Stomach smooth muscle (tissue), 2 donors: Measurements from ENCODE around the gene FGF12.

ENCODE experiments used
- H3K27ac ChIP-seq: one replicate; pipeline ENCODE4 v1.7.0; 2013; ENCODE audit warnings: mild to moderate bottlenecking, low read length, inconsistent platforms
- H3K27me3 ChIP-seq, 2 donors: one replicate each; pipeline ENCODE4 v1.7.0; 2013; ENCODE audit warnings: low read length in 2 of 2; ENCODE audit not compliant: insufficient read depth in 2 of 2, control insufficient read depth in 1 of 2
- H3K36me3 ChIP-seq, 2 donors: one replicate each; pipeline ENCODE4 v1.7.0; 2013; ENCODE audit warnings: low read length in 2 of 2; ENCODE audit not compliant: control insufficient read depth in 2 of 2, insufficient read depth in 2 of 2
- H3K4me1 ChIP-seq: one replicate; pipeline ENCODE4 v1.7.0; 2013; ENCODE audit warnings: low read length; ENCODE audit not compliant: control insufficient read depth, insufficient read depth
- H3K4me3 ChIP-seq, 2 donors: one replicate each; pipeline ENCODE4 v1.7.0; 2013; ENCODE audit warnings: low read length in 2 of 2
- H3K9ac ChIP-seq, 2 donors: one replicate each; pipeline ENCODE4 v1.7.0; 2013; ENCODE audit warnings: low read length in 2 of 2, mild to moderate bottlenecking in 1 of 2
- H3K9me3 ChIP-seq, 2 donors: one replicate each; pipeline ENCODE4 v1.7.0; 2013; ENCODE audit warnings: low read length in 2 of 2; ENCODE audit not compliant: control insufficient read depth in 2 of 2
- donor health status: healthy.
- donor health status: Pancreatic carcinoma.

FGF12 gene

GRCh38 chr3:192392986-192393385 lies 334.4 kb downstream of the FGF12 start:
- no peaks in the 10 kb centered on the region for H3K27me3 ChIP-seq
- H3K9me3 ChIP-seq = no peaks in the 10 kb centered on the region
- no peak overlapping the region for H3K27ac ChIP-seq
- no peaks in the 10 kb centered on the region for H3K36me3 ChIP-seq
- no peaks in the 10 kb centered on the region for H3K4me1 ChIP-seq
- H3K9ac ChIP-seq = no peak overlapping the region
- H3K4me3 ChIP-seq = no peak overlapping the region

DNA sequence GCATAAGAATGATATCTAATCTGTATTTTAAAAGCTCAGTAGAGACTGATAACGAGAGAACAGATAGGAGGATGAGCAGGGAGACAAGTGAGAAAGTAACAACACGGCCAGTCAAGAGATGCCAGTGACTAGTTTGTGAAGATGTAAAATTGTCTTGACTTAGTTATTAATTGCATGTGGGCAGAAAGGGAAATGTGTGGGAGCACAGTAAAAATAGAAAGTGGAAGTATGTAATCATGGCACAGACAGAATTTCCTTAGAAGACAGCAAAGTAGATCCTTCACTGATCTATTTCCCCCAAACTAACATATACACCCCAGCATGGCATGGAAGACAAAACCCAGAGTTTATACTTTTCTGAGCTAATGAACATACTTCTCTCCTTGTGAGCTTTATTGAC lies 344.5 kb downstream of the FGF12 start:
- Histone ChIP-seq H3K9ac (no peak overlapping the region), H3K4me3 (no peak overlapping the region), H3K27ac (no peak overlapping the region), H3K36me3 (no peaks in the 10 kb centered on the region), H3K27me3 (no peaks in the 10 kb centered on the region), H3K9me3 (no peaks in the 10 kb centered on the region), H3K4me1 (no peaks in the 10 kb centered on the region)

- H3K36me3 ChIP-seq = no peaks in the 10 kb centered on the region
- H3K9me3 ChIP-seq = no peaks in the 10 kb centered on the region
- no peak overlapping the region for H3K9ac ChIP-seq
- H3K4me3 ChIP-seq = no peak overlapping the region
- H3K27me3 ChIP-seq = peaks cover 0 to 3% of the 10 kb centered on the region in 2 donors
- H3K4me1 ChIP-seq = no peaks in the 10 kb centered on the region
- no peak overlapping the region for H3K27ac ChIP-seq
Measured at GRCh38 chr3:192373586-192373985, 353.8 kb downstream of the FGF12 start.

DNA sequence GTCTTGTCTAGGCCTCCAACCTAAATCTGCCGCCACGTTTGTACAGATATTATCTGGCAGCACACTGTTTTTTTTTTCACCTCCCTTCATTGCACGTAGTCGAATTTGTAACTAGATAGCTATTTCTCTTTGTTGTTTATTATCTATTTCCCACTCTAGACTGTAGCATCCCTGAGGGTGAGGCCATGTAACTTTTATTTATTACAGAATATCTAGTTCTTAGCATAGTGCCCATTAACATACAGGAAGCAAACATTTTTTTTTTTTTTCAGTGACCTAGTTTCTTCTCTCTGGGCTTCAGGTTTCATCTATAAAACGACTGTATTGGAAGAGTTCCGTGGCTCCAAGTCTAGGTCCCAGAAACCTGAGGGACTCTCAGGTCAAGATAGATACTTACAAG lies 354.3 kb downstream of the FGF12 start:
- no peaks in the 10 kb centered on the region for H3K9me3 ChIP-seq
- H3K4me1 ChIP-seq = no peaks in the 10 kb centered on the region
- H3K27ac ChIP-seq = no peak overlapping the region
- no peak overlapping the region for H3K9ac ChIP-seq
- no peak overlapping the region for H3K4me3 ChIP-seq
- H3K27me3 ChIP-seq = peaks cover 0 to 3% of the 10 kb centered on the region in 2 donors
- H3K36me3 ChIP-seq = no peaks in the 10 kb centered on the region

DNA sequence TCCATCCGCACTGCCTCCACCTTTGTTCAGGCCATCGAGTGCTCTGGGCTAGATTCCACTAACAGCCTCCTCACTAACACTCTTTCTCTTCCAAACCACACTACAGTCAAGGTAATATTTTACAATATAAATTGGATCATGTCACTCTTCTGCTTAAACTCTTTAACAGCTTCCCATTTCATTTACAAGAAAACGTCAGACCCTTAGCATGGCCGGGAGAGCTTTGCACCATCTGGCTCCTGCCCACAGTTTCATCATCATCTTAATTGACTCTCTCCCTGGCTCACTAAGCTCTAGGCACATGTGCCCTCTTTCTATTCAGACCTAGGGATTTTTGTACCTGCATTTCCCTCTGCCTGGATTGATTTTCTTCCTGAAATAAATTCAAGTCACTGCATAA lies 354.7 kb downstream of the FGF12 start:
- Histone ChIP-seq H3K4me3 (no peak overlapping the region), H3K9ac (no peak overlapping the region), H3K27me3 (peaks cover 0 to 3% of the 10 kb centered on the region in 2 donors)

DNA sequence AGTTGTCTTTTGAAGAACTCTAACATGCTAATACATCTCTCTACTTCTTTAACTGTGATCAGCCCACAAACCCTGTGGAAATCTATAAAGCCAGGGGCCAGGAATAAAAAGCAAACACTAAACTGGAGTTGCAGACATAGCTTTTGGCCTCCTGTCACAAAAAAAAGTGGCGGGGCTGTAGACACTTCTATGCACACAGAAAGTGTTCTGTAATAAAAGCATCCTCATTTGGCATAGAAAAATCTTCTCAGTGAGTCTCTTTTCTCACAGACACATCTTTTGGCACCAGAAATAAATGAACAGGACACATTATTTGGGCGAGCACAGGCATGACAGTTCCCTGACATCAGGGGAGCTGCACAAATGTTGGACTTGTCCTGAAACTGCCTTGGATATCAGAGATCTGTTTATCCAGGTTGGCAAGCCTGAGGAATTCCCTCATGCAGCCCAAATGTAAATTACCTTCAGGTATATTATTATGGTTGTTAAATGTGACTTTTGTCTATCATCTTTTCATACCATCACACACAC lies 355.4 kb downstream of the FGF12 start:
- H3K9ac ChIP-seq = no peak overlapping the region
- H3K27me3 ChIP-seq = peaks cover 0 to 3% of the 10 kb centered on the region in 2 donors
- H3K4me1 ChIP-seq = no peaks in the 10 kb centered on the region

More for the DNA sequence above, 354.7 kb downstream of the FGF12 start:
- H3K36me3 ChIP-seq = no peaks in the 10 kb centered on the region
- H3K4me1 ChIP-seq = no peaks in the 10 kb centered on the region
- no peaks in the 10 kb centered on the region for H3K9me3 ChIP-seq
- no peak overlapping the region for H3K27ac ChIP-seq

DNA sequence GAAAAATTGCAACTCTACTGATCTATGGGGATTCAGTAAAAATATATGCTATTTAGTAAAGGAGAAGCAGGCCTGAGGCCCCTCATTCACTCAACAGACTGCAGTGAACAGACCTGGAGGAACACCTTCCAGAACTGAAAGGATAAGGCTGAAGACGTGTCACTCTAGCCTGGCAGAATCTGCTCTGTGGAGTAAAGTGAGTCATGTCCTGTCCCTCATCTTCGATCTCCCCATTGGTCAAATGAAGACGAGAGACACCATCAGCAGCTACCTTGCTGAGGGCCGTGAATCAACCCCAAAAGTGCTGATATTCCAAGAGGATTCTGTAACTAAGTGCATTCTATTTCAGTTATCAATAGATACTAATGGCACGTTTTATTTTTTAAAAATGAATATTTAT lies 359.7 kb downstream of the FGF12 start:
- peaks cover 0 to 3% of the 10 kb centered on the region in 2 donors for H3K27me3 ChIP-seq
- no peak overlapping the region for H3K9ac ChIP-seq
- no peak overlapping the region for H3K27ac ChIP-seq
- H3K4me3 ChIP-seq = no peak overlapping the region
- no peaks in the 10 kb centered on the region for H3K4me1 ChIP-seq
- H3K9me3 ChIP-seq = no peaks in the 10 kb centered on the region
- H3K36me3 ChIP-seq = no peaks in the 10 kb centered on the region

More for the DNA sequence above, 355.4 kb downstream of the FGF12 start:
- Histone ChIP-seq H3K27ac (no peak overlapping the region), H3K4me3 (no peak overlapping the region), H3K9me3 (no peaks in the 10 kb centered on the region), H3K36me3 (no peaks in the 10 kb centered on the region)

DNA sequence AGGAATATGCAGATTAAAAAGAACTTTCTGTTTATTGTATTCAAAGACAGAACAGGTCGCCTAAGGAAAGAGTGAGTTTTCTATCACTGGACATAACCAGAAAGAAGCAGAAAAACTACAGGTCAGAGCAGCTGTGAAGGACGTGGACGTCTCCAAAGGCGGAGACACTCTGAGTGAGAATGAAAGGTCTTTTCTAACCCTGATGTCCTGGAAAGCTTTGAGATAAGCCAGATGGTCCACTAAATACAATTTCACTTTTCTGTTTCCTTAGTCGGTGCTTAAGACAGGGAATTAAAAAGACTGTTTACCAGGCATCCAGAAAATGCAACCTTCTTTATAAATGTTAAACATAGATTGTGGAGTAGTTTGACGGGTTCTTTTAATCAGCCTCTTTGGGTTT lies 360.4 kb downstream of the FGF12 start:
- Histone ChIP-seq H3K9me3 (no peaks in the 10 kb centered on the region), H3K27me3 (peaks cover 0 to 3% of the 10 kb centered on the region in 2 donors), H3K4me1 (no peaks in the 10 kb centered on the region), H3K27ac (no peak overlapping the region), H3K9ac (no peak overlapping the region), H3K36me3 (no peaks in the 10 kb centered on the region), H3K4me3 (no peak overlapping the region)

GRCh38 chr3:192365571-192365970 lies 361.8 kb downstream of the FGF12 start:
- H3K27ac ChIP-seq = no peak overlapping the region
- no peak overlapping the region for H3K4me3 ChIP-seq
- H3K4me1 ChIP-seq = no peaks in the 10 kb centered on the region
- no peak overlapping the region for H3K9ac ChIP-seq
- no peaks in the 10 kb centered on the region for H3K36me3 ChIP-seq
- no peaks in the 10 kb centered on the region for H3K9me3 ChIP-seq
- no peaks in the 10 kb centered on the region for H3K27me3 ChIP-seq

DNA sequence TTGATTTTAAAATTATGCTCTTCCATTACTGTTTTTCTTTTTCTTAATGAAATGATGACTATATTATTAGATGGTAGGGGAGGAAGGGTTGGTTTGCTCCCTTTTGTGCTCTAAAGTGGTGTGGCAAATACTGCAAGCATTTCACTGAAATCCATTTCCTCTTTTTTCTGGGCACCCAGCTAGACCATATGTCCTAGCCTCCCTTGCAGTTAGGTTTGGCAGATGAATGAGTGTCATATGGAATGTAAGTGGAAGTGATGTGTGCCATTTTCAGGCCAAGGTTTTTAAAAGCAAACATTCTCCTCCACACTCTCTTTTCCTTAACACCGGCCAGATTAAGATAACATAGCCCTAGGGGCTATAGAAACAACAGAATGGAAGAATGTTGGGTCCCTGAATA lies 363.0 kb downstream of the FGF12 start:
- Histone ChIP-seq H3K9ac (no peak overlapping the region), H3K36me3 (no peaks in the 10 kb centered on the region), H3K9me3 (no peaks in the 10 kb centered on the region), H3K27me3 (no peaks in the 10 kb centered on the region), H3K4me1 (no peaks in the 10 kb centered on the region), H3K27ac (no peak overlapping the region), H3K4me3 (no peak overlapping the region)

- no peaks in the 10 kb centered on the region for H3K9me3 ChIP-seq
- H3K9ac ChIP-seq = no peak overlapping the region
- no peaks in the 10 kb centered on the region for H3K27me3 ChIP-seq
- no peaks in the 10 kb centered on the region for H3K36me3 ChIP-seq
- no peaks in the 10 kb centered on the region for H3K4me1 ChIP-seq
- H3K27ac ChIP-seq = no peak overlapping the region
- H3K4me3 ChIP-seq = no peak overlapping the region
Measured at GRCh38 chr3:192354687-192355086, 372.7 kb downstream of the FGF12 start.
